A549 treated with AZD9567 at 1 μM for 4 hours (cell line): ENCODE data around the gene PDZRN4. TPM values are rescaled to one million over a fixed set of nuclear protein-coding genes. Genes with fewer than 3 reads are reported as not detected.

Experiments
- total RNA-seq: library from RNA; stranded (reverse); fragments of 200-300 nt; extraction: Qiagen RNA extraction; gene quantifications from 5 replicates; pipeline ENCODE4 v1.2.3, GENCODE V29; 2022; ENCODE audit not compliant: insufficient read depth

The PDZRN4 gene
- total RNA-seq = not detected in 5 replicates

GRCh38 chr12:41188058-41188840 is at the start of gene PDZRN4:
Gene PDZRN4 (plus strand): TSS chr12:41188320.

